NCI-H69 (cell line): ENCODE measurements around the gene BRD3.

ENCODE experiments used
- DNase-seq: peaks from one replicate; lab custom pipeline; 2025; lab: John Stamatoyannopoulos, UW

The BRD3 gene

DNA sequence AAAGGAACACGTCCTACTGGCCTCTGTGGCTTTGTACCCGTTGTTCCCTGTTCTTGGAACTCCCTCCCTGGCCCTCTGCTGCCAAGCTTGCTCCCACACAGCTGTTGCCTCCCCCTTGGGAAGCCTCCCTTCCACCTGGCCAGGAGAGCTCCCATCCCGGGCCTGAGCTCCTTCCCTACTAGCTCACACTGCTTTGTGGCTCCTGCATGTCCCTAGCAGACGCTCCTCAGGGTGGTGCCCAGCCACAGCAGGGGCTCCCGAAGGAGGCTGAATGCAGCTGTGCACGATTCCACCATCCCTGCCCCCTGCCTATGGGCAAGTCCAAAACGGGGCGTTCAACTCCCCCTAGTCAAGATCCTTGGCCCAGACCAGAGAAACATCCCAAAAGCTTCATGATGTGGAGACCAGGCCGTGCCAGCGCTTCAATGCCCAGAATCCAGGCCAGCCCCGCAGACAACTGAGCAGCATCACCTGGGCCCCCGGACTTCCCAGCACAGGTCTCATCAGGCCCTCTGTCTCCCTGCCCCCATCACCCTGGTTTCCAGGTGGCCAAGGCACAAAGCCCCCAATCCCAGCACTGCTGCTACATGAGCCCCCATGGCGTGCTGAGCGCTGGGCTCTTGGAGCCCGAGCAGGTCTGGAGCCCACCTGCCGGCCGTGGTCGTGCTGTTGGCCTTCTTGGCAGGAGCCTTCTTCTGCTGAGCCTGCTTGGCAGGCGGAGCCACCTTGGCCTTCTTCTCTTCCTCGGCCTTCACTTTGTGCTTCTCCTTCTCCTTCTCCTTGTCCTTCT is 28.2 kb downstream of the BRD3 start:
- no peak for DNase-seq

- no peak for DNase-seq
These were observed 30.2 kb downstream of the BRD3 start for GRCh38 chr9:134037641-134038040.

GRCh38 chr9:134036130-134036529 is 31.7 kb downstream of the BRD3 start:
- no peak for DNase-seq

DNA sequence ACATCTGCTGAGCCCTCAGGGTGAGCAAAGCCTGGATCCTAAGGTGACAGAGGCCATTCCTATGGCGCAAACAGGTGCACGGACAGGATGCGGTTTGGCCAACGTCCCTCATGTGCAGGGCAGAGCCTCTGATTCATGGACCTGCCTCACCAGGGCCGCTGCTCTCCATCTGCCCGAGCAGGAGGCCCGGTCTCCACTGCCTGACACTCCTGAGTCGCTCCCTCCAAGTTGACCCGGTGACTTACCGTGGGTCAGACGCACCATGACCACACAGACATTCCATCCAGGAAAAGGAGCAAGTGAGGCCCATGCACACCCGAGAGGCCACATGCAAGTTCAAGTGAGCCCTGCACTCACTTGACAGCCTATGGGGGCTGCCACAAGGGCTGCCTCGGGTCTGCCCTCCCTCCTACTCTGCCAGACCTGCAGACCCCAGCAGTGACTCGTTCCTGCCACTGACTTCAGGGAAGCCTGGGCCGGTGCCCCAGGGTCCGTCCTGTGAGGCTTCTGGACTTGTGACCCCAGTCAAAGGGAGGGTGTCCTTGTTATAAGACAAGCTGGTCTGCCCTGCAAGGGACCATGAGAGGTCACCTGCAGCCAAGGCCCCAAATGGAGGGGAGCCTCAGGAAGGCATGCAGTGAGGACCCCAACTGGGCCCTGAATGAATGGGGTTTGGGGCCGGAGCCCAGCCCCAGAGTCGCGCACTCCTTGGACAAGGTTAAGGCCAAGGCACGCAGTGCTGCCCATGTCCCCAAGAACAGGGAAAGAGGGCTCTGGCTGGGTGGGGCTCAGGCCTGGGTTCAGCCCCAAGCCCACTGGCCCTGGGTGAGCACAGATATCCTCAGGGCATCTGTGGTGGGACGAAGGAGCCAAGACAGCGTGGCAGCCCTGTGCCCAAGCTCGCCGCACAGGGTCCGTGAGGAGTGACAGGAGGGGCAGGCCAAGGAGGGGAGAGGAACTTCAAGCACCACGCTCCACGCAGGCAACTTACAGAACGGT is 32.5 kb downstream of the BRD3 start:
- no peak for DNase-seq

DNA sequence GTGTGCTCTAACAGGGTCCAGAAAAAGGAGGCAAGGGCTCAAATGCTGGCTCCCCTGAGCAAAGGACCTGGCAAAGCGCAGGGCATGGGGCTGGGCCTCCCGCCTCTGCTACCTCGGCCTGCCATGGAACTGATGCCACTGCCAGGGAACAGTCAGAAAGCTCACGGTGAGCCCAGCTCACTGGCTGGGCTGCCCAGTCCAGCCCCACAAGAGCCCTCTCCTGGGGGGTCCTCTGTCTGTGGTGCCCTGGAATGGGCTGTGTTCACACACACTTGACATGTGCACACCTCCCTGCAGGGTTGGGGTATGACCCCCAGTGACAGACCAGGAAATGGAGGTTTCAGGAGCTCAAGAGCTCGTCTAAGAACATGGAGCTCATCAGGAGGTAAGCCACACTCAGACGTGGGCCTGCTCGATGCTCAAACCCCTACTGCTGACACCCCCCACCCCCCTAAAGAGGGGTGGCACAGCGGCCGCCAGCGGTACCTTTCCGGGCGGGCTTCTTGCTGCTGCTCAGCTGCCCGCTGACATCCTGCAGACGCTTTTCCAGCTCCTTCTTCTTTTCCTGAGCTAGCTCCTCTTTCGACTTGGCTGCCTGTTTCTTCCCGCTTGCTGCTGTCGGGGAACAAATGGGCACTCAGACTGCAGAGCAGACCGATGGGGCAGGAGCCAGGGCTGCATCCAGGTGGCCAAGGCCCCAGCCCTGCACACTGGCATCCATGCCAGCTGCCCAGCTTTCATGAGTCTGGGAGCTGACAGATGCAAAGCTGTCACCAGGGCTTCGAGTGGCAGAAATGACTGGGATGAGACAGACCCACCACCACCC is 33.4 kb downstream of the BRD3 start:
- DNase-seq, result no peak

DNA sequence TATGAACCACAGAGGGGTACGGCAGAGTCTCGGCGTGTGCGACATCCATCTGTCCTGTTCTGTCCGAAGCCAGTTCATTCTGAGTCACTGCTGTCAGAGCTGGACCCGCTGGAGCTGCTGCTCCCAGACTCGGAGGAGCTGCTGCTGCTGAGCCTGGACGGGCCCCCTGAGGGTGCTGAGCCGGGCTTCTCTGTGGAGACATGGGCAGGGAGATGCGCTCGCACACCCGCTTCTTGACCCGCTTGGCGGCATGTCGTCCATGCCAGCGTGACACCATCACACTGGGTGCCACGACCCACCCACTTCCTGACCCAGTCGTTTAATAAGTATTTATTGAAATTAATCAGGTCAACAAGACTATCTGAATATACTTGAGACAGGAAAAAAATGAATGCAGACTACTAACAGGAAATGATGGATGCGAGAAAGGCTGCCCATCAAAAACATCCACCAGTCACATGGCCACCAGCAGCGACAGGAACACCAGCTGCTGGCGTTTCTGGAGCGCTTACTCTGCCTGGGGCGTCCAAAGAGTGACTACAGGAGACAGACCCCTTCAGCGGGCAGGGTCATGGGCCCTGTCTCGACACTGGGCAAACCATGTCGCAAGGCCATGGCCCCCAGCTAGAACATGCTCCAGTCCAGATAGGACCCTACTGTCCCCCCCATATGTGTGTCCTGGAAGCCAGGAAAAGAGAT is 34.2 kb downstream of the BRD3 start:
- DNase-seq, result no peak

DNA sequence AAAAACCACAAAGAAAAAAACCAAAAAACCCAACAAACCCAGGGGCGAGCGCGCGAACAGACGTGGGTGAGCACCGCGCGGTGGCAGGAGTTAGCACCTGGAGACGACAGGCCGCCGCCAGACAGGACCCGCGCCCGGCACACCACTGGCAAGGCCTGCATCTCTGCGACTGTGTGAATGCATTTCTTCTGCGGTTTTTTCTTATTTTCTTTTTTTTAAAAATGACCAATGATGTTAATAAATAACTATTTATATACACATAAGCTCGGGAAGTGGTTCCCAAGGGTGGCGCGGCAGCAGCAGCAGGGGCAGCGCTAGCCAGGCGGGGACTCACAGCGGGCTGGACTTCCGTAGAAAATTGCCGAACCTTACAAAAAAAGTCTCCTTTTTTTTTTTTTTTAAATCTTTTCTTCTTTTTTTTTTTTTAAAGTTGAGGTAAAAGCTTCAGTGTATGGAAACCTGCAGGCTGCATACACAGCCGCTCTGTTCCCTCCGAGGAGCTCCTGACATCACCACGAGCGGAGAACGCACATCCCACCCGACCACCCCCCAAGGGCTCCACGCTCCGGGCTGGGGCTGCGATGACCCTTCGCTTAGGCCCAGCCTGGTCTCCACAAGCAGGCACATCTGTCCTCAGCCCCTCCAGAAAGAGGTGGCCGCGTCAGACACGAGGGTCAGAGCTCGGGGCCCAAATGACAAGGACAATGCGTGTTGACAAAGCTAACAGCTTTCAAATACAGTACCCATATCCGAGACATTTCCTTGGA is 35.2 kb downstream of the BRD3 start:
- DNase-seq, result no peak

- DNase-seq, result no peak
These were observed 36.0 kb downstream of the BRD3 start for GRCh38 chr9:134031783-134032182.

DNA sequence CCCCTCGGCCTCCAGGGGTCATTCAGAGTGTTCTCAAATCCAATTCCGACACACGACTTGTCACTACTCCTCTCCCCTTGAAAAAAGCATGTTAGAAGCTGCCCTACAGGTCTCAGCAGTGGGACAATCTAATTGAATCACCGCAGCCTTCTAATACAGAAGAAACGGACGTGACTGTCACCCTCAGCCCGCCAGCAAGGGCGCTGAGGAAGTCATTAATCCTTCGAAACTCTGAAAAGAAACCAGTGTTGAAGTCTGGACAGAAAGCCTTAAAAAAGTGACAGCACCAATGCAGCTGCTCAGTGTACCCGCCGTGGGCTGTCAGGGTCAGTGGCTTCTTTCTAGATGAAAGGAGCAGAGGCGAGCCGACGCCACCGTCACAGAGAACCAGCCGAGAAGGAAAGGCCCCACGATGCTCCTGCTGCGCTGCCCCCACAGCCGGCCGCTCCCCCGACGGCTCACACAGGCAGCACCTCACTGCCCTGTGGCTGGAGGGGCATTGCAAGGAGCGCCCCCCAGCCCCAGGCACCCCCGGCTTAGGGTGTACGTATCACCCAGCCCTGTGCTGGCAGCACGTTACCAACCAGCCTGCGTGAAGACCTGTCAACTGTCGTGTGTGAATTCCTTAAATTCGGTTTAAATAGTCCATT is 36.9 kb downstream of the BRD3 start:
- DNase-seq, result no peak

DNA sequence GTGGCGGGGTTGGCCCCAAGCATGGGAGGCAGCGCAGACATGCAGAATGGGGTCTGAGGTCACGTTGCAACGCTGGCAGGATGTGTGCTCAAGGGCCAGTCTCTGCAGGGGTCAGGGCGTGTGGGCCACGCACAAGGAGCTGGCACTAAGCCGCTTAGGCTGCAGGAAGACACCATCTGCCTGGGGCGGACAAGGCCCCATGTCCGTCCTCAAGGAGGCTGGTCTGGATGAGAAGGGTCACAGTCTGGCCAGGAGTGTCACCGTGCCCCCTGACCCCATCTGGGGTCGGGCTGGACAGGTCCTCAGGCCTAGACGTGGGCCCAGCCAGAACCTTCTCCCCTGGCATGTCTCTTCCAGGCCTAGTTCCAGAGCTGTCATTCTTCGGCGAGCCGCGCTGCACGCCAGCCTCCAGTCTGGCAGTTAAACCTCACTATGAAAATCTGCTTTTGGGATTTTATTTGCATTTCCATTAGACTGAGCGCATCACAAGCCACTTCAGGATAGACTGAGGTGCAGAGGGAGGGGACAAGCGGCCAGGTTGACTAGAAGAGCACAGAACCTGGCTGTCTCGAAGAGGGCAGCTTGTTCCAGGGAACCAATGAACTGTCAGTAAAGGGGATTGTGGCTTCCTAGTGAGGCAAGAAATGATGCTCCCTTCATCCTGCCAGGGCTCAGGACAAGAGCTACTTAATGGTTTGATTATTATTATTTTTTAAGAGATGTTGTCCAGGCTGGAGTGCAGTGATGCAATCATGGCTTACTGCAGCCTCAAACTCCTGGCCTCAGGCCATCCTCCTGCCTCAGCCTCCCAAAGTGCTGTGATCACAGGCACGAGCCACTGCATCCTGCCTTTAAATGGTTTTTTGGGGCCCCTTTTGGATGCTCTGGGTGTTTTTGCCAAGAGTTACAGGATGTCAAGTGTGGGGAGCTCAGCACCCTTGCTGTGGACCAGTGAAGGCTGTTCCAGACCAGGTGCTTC is 38.3 kb downstream of the BRD3 start:
- no peak for DNase-seq

DNA sequence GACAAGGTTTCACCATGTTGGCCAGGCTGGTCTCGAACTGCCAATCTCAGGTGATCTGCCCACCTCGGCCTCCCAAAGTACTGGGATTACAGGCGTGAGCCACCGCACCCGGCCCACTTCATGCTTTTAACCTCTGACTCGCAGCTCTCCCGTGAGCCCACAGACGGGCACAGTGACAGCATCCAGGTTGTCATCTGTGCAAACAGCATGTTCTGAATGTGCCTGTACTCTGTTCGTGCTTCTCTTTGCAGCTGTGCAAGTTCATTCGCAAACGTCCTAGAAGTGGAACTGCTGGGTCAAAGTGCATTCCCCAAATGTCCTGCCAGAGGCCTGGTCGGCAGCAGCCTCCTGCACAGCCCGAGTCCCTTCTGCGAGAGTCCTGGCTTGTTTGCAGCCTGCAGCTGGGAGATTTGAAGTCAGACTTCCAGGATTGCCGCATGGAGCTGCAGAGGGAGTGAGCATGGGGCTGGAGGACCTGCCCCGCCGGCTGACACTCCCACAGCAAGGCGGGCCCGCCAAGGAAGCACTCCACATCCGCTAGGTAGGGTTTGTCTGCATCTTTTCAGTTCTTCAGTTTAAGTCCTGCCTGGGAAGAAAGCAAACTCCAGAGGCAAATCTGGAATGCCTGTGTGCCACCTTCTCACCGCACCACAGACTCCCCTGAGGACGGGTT is 39.1 kb downstream of the BRD3 start:
- DNase-seq, result no peak

DNA sequence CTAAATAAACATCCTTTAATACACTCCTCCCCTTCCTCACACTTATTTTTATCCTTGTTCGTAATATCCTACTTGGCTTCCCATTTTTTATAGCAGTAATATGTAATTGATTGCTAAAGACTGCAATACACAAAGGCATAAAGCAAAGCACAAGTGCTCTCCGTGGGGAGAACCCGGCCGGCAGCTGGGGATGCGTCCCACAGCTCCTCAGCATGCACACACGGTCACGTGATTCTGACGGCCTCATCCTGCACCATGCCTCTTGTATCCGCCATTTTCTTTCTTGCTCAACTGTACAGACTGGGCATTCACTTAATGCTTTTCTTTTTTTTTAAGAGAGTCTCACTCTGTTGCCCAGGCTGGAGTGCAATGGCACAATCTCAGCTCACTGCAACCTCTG is 39.8 kb downstream of the BRD3 start:
- no peak for DNase-seq

DNA sequence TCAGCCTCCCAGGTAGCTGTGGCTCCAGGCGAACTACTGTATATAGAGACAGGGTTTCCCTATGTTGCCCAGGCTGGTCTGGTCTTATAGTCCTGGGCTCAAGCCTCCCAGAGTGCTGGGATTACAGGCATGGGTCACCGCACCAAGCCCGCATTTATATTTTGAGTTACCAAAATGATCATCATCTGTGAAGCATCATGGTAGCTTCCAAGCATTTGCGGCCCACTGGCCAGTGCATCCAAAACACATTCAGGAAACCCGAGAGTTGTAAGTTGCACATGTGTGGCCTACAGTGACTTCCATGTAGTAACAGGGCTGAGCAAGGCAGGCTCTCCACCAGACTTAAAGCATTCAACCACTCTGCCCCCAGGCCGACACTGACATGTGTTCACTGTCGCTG is 40.3 kb downstream of the BRD3 start:
- DNase-seq, result peak; percentile 61

GRCh38 chr9:134026981-134027380 is 40.8 kb downstream of the BRD3 start:
- DNase-seq, result no peak

DNA sequence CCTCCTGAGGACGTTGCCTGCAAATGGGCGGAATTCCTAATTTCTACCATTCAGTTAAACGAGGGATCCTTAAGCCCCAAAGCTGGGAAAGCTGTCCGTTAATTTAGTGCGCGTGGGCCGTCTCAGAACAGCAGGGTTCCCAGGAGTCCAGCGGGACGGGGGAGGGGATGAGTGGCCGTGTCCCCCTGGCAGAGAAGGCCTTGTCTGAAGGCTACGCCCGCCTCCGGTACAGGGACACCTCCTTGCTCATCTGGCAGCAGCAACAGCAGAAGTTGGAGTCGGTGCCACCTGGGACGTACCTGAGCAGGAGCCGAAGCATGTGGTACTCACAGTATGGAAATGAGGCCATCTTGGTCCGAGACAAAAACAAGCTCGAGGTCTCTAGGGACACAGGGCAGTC is 41.2 kb downstream of the BRD3 start:
- no peak for DNase-seq

GRCh38 chr9:134025606-134026541 is 42.0 kb downstream of the BRD3 start:
- DNase-seq, result peak; percentile 72
